ENCODE measurements around the gene CRYGS. TPM values are rescaled to one million over a fixed set of nuclear protein-coding genes. Genes with fewer than 3 reads are reported as not detected.

The CRYGS gene
- total RNA-seq, 1 experiment from 2014 or later = 4.3 TPM

DNA sequence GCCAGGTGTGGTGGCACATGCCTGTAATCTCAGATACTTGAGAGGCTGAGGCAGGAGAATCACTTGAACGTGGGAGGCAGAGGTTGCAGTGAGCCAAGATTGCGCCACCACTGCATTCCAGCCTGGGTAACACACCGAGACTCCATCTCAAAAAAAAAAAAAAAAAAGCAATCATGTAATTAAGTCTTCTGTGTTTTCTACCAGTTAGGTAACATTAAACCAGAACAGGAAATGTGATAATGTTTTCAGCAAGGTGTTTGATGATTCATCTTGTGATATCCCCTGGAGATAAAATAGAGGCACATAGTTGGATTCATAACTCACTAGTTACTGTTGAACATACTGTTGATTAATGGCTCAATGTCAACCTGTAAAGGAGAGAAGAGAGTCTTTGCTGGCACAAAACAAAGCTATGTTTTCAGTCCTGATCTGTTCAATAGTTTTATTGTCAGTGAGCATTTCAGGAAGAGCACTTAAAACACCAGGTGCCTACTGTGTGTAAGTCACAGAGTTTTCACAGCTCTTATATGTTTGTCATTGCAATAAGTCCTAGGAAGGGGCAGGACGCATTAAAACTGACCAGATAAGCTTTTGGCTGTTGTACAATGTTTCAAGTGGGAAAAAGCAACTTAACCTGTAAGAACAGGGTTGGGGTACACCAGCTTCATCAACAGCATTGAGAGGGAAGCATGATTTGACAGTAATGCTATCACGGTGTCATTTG lies 45.8 kb upstream of the CRYGS start (continued):
- TF ChIP-seq, protein P1, sequence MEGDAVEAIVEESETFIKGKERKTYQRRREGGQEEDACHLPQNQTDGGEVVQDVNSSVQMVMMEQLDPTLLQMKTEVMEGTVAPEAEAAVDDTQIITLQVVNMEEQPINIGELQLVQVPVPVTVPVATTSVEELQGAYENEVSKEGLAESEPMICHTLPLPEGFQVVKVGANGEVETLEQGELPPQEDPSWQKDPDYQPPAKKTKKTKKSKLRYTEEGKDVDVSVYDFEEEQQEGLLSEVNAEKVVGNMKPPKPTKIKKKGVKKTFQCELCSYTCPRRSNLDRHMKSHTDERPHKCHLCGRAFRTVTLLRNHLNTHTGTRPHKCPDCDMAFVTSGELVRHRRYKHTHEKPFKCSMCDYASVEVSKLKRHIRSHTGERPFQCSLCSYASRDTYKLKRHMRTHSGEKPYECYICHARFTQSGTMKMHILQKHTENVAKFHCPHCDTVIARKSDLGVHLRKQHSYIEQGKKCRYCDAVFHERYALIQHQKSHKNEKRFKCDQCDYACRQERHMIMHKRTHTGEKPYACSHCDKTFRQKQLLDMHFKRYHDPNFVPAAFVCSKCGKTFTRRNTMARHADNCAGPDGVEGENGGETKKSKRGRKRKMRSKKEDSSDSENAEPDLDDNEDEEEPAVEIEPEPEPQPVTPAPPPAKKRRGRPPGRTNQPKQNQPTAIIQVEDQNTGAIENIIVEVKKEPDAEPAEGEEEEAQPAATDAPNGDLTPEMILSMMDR (IDR thresholded peaks at IDR 0.05 in 2 of 3, conservative IDR thresholded peaks at IDR 0.05 in 1 of 3; ENCODE audit: borderline replicate concordance in 1 of 3, insufficient read depth in 1 of 3, low read depth in 2 of 3, low read length in 2 of 3) = no peak
- peak; percentile 66 for TF ChIP-seq JUND (IDR thresholded peaks at IDR 0.05)
- TF ChIP-seq POLR2AphosphoS5 (IDR thresholded peaks at IDR 0.05; ENCODE audit: low read depth, low read length) = peak; percentile 22; the same call in 1 of the 2 replicates
- TF ChIP-seq EGR1 (IDR thresholded peaks at IDR 0.05; ENCODE audit: low read depth) = peak; percentile 54
- 0 out of 2 replicates have a peak, but pooled peaks have one; percentile 6 for TF ChIP-seq RAD21 (IDR thresholded peaks at IDR 0.05; ENCODE audit: low read depth)
- no peak for TF ChIP-seq POLR2A (IDR thresholded peaks at IDR 0.05; ENCODE audit: borderline replicate concordance, extremely low read depth, insufficient read depth, insufficient read length)
- TF ChIP-seq SP1 (IDR thresholded peaks at IDR 0.05; ENCODE audit: low read depth) = peak; percentile 64
- TF ChIP-seq CBX3 (IDR thresholded peaks at IDR 0.05; ENCODE audit: low read depth) = peak; percentile 19; the same call in 1 of the 2 replicates
- TF ChIP-seq SRF (IDR thresholded peaks at IDR 0.05; ENCODE audit: low read depth) = 0 out of 2 replicates have a peak, but pooled peaks have one; percentile 29

DNA sequence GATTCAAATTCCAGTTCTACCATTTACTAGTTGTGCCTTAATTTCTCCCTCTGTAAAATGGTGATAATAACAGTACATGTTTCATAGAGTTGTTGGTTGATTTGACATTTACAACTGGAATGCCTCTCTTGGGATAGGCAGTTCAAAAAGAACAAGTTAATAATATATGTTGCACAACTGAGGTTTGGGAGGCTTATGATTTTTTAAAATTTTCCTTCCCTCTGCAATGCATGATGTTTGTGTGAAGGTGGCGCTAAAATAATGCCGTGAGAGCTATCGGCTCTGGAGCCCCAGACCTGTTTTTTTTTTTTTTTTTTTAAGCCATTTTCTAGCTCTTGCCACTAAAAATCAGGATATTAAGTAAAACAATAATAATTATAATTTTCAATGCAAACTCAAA lies 44.9 kb upstream of the CRYGS start:
- no peaks in the 10 kb centered on the region for H3K9me2 ChIP-seq (ENCODE audit: insufficient read depth)
- intact Hi-C loops (cut with micrococcal nuclease) = loop anchor here (10.0 kb wide), 1 partner anchor 236 kb away; no protein-coding TSS in a partner anchor
- H3K9me3 ChIP-seq (ENCODE audit: control insufficient read depth in 1 of 2, insufficient read depth in 1 of 2, low read depth in 1 of 2, low read length in 2 of 2) = no peaks in the 10 kb centered on the region
- peak overlapping the region; percentile 3 for H2AFZ ChIP-seq (ENCODE audit: low read depth, low read length, poor library complexity, severe bottlenecking)
- H3K27ac ChIP-seq (ENCODE audit: low read depth, low read length) = no peak overlapping the region
- no peaks in the 10 kb centered on the region for H4K20me1 ChIP-seq (ENCODE audit: insufficient read depth)
- CTCF ChIA-PET = interaction anchor here (0.6 to 3.0 kb wide), 9 partner anchors 12 to 260 kb away, joined by 3 to 14 read pairs (median 4); partner anchors contain the start of gene DNAJB11
- DNase-seq (ENCODE audit: low read depth, low spot score) = no peak
- peaks cover 16 to 24% of the 10 kb centered on the region in 2 experiments for H3K4me1 ChIP-seq (ENCODE audit: control insufficient read depth in 1 of 2, insufficient read depth in 2 of 2, low read length in 2 of 2)
- peaks cover 15 to 17% of the 10 kb centered on the region in 2 experiments; a peak in 3 of 4 replicates for H3K36me3 ChIP-seq (ENCODE audit: control insufficient read depth in 1 of 2, insufficient read depth in 2 of 2, low read length in 2 of 2)
- POLR2A ChIA-PET = interaction anchor here (2.8 kb wide), 1 partner anchor 19 kb away, joined by 9 read pairs; the partner anchor contains the start of gene DNAJB11
- no peaks in the 10 kb centered on the region for H3K79me2 ChIP-seq (ENCODE audit: insufficient read depth, low read length)
- peak; percentile 68 for ATAC-seq
- no TSS peak for BruUV-seq (replicated peaks)
- no peak overlapping the region for H3K9ac ChIP-seq (ENCODE audit: low read length)
- 0 out of 4 replicates have a peak overlapping the region, but pooled peaks of 1 of the 2 experiments have one; percentile 1 for H3K4me3 ChIP-seq (replicated peaks in 1 of 2; ENCODE audit: low read depth in 1 of 2, low read length in 2 of 2)
- TF ChIP-seq, protein P2, sequence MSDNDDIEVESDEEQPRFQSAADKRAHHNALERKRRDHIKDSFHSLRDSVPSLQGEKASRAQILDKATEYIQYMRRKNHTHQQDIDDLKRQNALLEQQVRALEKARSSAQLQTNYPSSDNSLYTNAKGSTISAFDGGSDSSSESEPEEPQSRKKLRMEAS (IDR thresholded peaks at IDR 0.05) = peak; percentile 36; the same call in 1 of the 2 replicates
- no peak for TF ChIP-seq FOSL1 (IDR thresholded peaks at IDR 0.05; ENCODE audit: low read depth)
- peak; percentile 74 for TF ChIP-seq RAD21 (IDR thresholded peaks at IDR 0.05; ENCODE audit: low read depth)
- no peak for TF ChIP-seq ELF1 (IDR thresholded peaks at IDR 0.05; ENCODE audit: borderline replicate concordance, low read depth)
- TF ChIP-seq EZH2phosphoT487 (IDR thresholded peaks at IDR 0.05; ENCODE audit: borderline replicate concordance) = no peak
- TF ChIP-seq, protein P1 (IDR thresholded peaks at IDR 0.05 in 2 of 3, conservative IDR thresholded peaks at IDR 0.05 in 1 of 3; ENCODE audit: borderline replicate concordance in 1 of 3, insufficient read depth in 1 of 3, low read depth in 2 of 3, low read length in 2 of 3) = peak; percentile 44 to 59 (median 59); a peak in 5 of 6 replicates
- TF ChIP-seq, protein P3, sequence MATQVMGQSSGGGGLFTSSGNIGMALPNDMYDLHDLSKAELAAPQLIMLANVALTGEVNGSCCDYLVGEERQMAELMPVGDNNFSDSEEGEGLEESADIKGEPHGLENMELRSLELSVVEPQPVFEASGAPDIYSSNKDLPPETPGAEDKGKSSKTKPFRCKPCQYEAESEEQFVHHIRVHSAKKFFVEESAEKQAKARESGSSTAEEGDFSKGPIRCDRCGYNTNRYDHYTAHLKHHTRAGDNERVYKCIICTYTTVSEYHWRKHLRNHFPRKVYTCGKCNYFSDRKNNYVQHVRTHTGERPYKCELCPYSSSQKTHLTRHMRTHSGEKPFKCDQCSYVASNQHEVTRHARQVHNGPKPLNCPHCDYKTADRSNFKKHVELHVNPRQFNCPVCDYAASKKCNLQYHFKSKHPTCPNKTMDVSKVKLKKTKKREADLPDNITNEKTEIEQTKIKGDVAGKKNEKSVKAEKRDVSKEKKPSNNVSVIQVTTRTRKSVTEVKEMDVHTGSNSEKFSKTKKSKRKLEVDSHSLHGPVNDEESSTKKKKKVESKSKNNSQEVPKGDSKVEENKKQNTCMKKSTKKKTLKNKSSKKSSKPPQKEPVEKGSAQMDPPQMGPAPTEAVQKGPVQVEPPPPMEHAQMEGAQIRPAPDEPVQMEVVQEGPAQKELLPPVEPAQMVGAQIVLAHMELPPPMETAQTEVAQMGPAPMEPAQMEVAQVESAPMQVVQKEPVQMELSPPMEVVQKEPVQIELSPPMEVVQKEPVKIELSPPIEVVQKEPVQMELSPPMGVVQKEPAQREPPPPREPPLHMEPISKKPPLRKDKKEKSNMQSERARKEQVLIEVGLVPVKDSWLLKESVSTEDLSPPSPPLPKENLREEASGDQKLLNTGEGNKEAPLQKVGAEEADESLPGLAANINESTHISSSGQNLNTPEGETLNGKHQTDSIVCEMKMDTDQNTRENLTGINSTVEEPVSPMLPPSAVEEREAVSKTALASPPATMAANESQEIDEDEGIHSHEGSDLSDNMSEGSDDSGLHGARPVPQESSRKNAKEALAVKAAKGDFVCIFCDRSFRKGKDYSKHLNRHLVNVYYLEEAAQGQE (IDR thresholded peaks at IDR 0.05; ENCODE audit: low read depth) = no peak
- TF ChIP-seq JUND (IDR thresholded peaks at IDR 0.05) = no peak
- TF ChIP-seq EZH2 (IDR thresholded peaks at IDR 0.05) = no peak
- no peaks in the 10 kb centered on the region for H3K27me3 ChIP-seq (ENCODE audit: insufficient read depth, low read length)
- RAD21 ChIA-PET (ENCODE audit: low non-redundant PET in 1 of 2, low total read pairs in 2 of 2, uncharacterized antibody in 2 of 2, unreplicated experiment in 2 of 2) = interaction anchor here in 1 of 2 experiments (0.7 to 0.9 kb wide), 3 partner anchors 28 to 232 kb away, joined by 3 read pairs; partner anchors contain the start of gene EIF4A2
- peak overlapping the region; percentile 57 for H3K4me2 ChIP-seq (ENCODE audit: low read length)

All from HCT116 (cell line).